Measurements from ENCODE around the gene DRC3. TPM values are rescaled to one million over a fixed set of nuclear protein-coding genes. Genes with fewer than 3 reads are reported as not detected.

DRC3 gene
- total RNA-seq, result 0.76 and 0.97 TPM in 2 replicates

GRCh38 chr17:17972126-17972951, at the start of gene DRC3, which contains the start of gene TOM1L2:
DRC3 (plus strand) TSS chr17:17972862; CDS start chr17:17977599, 4,737 bp downstream.
TOM1L2 (minus strand) TSS chr17:17972400; CDS start chr17:17972313, 87 bp downstream.

GRCh38 chr17:18038861-18039534, 66.3 kb downstream of the DRC3 start, which contains the start of the genes ATPAF2 and GID4:
ATPAF2 (minus strand) TSS chr17:18039168; CDS start chr17:18039013, 155 bp downstream.
GID4 (plus strand) TSS chr17:18039408; CDS start chr17:18039465, 57 bp downstream.

Other genes with a start within 250 kb of the DRC3 start
- gene SREBF1, start 135.9 kb upstream of the DRC3 start, total RNA-seq, result 22.2 and 26.3 TPM in 2 replicates
- gene TOM1L2, start 462 bp upstream of the DRC3 start, total RNA-seq, result 10.4 and 57.6 TPM in 2 replicates
- 18.2 and 28.4 TPM in 2 replicates for gene ATPAF2, start 66.3 kb downstream of the DRC3 start, total RNA-seq
- 3.9 and 5.8 TPM in 2 replicates for gene GID4, start 66.5 kb downstream of the DRC3 start, total RNA-seq
- gene DRG2, start 115.1 kb downstream of the DRC3 start, total RNA-seq, result 36.4 and 49.4 TPM in 2 replicates
- 0.15 TPM in 1 of 2 replicates, not detected in the other for gene MYO15A, start 135.9 kb downstream of the DRC3 start, total RNA-seq
- 80.9 and 83.4 TPM in 2 replicates for gene ALKBH5, start 211.0 kb downstream of the DRC3 start, total RNA-seq